GM23248 (cell line): Measurements from ENCODE around the gene UNC13A. TPM values are rescaled to one million over a fixed set of nuclear protein-coding genes. Genes with fewer than 3 reads are reported as not detected.

Experiments used
- DNase-seq: peaks from one replicate; pipeline ENCODE4 v3.0.0-alpha.2; 2015
- H2AFZ ChIP-seq: fragments of 200-600 bp; sonication (generic); 2 replicates; pipeline ENCODE4 v1.6.1; 2016; ENCODE audit warnings: antibody characterized with exemption
- H3F3A ChIP-seq: fragments of 200-600 bp; sonication (generic); 2 replicates; pipeline ENCODE4 v1.6.1; 2016; ENCODE audit warnings: mild to moderate bottlenecking, antibody characterized with exemption, mixed run types; ENCODE audit not compliant: insufficient read depth
- H3K27ac ChIP-seq: fragments of 200-600 bp; sonication (generic); 2 replicates; pipeline ENCODE4 v1.5.1; 2016; ENCODE audit warnings: mild to moderate bottlenecking
- H3K27me3 ChIP-seq: fragments of 200-600 bp; sonication (generic); replicated peaks from 2 replicates; pipeline ENCODE4 v1.6.1; 2016; ENCODE audit warnings: mild to moderate bottlenecking; ENCODE audit not compliant: insufficient read depth
- H3K36me3 ChIP-seq: fragments of 200-600 bp; sonication (generic); 2 replicates; pipeline ENCODE4 v1.6.1; 2016; ENCODE audit warnings: low read depth, mild to moderate bottlenecking
- H3K4me1 ChIP-seq: fragments of 200-600 bp; sonication (generic); 2 replicates; pipeline ENCODE4 v1.6.1; 2016; ENCODE audit warnings: mild to moderate bottlenecking; ENCODE audit not compliant: insufficient read depth
- H3K4me2 ChIP-seq: fragments of 200-600 bp; sonication (generic); one replicate; pipeline ENCODE4 v1.6.1; 2016; ENCODE audit warnings: mild to moderate bottlenecking; ENCODE audit not compliant: unreplicated experiment
- H3K4me3 ChIP-seq: fragments of 200-600 bp; sonication (generic); 2 replicates; pipeline ENCODE4 v1.5.1; 2016; ENCODE audit warnings: mild to moderate bottlenecking
- H3K79me2 ChIP-seq: fragments of 200-600 bp; sonication (generic); 2 replicates; pipeline ENCODE4 v1.6.1; 2016; ENCODE audit warnings: mild to moderate bottlenecking; ENCODE audit not compliant: insufficient read depth
- H3K9ac ChIP-seq: fragments of 200-600 bp; sonication (generic); 2 replicates; pipeline ENCODE4 v1.6.1; 2016; ENCODE audit warnings: mild to moderate bottlenecking
- H3K9me2 ChIP-seq: fragments of 200-600 bp; sonication (generic); 2 replicates; pipeline ENCODE4 v1.6.1; 2016; ENCODE audit warnings: mixed run types, mild to moderate bottlenecking, moderate library complexity; ENCODE audit not compliant: insufficient read depth
- H3K9me3 ChIP-seq: fragments of 200-600 bp; sonication (generic); one replicate; pipeline ENCODE4 v1.6.1; 2017; ENCODE audit warnings: low read depth
- H4K20me1 ChIP-seq: fragments of 200-600 bp; sonication (generic); 2 replicates; pipeline ENCODE4 v1.6.0; 2016; ENCODE audit not compliant: insufficient read depth
- EZH2 ChIP-seq: fragments of 200-600 bp; sonication (generic); IDR thresholded peaks from 2 replicates; pipeline ENCODE4 v1.6.1; 2018; ENCODE audit warnings: antibody characterized with exemption, mild to moderate bottlenecking; ENCODE audit not compliant: insufficient read depth, poor library complexity, severe bottlenecking
- EZH2phosphoT487 ChIP-seq: fragments of 200-600 bp; sonication (generic); IDR thresholded peaks from 2 replicates; pipeline ENCODE4 v1.6.1; 2018; ENCODE audit warnings: antibody characterized with exemption, moderate library complexity, mild to moderate bottlenecking, low read depth; ENCODE audit not compliant: insufficient read depth
- WGBS, 2 experiments: methylation state at CpG; one replicate each; pipeline ENCODE4 v1.1.6; 2015 to 2017; ENCODE audit warnings: low lambda C conversion rate in 2 of 2, low coverage in 1 of 2; ENCODE audit errors: missing lambda C conversion rate in 2 of 2; 5-methylcytosine and 5-hydroxymethylcytosine counted together
- in situ Hi-C: fragments of 300-500 bp; cut with MboI; formaldehyde crosslinking; loops from 2 replicates; pipeline ENCODE4 v1.15.0; 2020
- polyA plus RNA-seq: library from polyadenylated mRNA; unstranded; fragments of >200 nt; fragmentation: Nextera tagmentation; extraction: Ambion mirVana; gene quantifications from 2 replicates; pipeline ENCODE4 v1.2.1, GENCODE V29; 2016
- total RNA-seq: library from RNA; depleted of rRNA; stranded (reverse); fragments of >200 nt; shearing (Covaris generic); gene quantifications from 2 replicates; pipeline ENCODE4 v1.2.3, GENCODE V29; 2014

UNC13A gene
- total and polyA plus RNA-seq, 2 experiments from 2014 or later: 0.03 to 0.11 TPM

DNA sequence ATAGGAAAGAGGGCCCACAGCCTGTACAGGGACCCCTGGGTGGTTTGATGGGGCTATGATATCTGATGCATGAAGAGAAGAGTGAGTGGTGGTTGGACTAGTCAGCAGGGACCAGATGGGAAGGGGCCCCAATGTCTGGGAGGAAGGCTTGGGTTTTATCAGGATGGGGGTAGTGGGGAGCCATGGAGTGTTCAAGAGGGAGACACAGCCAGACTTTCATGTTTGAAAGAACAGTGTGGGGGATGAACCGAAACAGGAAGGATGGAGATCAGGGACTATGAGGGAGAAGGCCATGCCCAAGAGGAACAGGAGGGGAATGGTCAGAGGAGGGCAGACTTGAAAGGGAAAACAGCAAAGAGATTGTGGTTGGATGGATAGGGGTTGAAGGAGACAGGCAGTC is 63.1 kb downstream of the UNC13A start:
- Histone ChIP-seq H3K9me2 (no peaks in the 10 kb centered on the region), H3K27ac (no peak overlapping the region), H3K4me3 (no peak overlapping the region), H3K27me3 (no peaks in the 10 kb centered on the region), H3K9ac (no peak overlapping the region), H4K20me1 (no peaks in the 10 kb centered on the region), H3K4me1 (no peaks in the 10 kb centered on the region), H3K4me2 (no peak overlapping the region), H3K79me2 (no peaks in the 10 kb centered on the region), H3F3A (no peaks in the 10 kb centered on the region), H2AFZ (no peak overlapping the region), H3K36me3 (no peaks in the 10 kb centered on the region), H3K9me3 (no peaks in the 10 kb centered on the region)
- no peak for TF ChIP-seq EZH2phosphoT487
- no peak for TF ChIP-seq EZH2
- DNase-seq: no peak
- WGBS, 2 experiments: 33 to 50% methylated on average over 1 of the region's 1 CpG
- in situ Hi-C loops: no loop called here

DNA sequence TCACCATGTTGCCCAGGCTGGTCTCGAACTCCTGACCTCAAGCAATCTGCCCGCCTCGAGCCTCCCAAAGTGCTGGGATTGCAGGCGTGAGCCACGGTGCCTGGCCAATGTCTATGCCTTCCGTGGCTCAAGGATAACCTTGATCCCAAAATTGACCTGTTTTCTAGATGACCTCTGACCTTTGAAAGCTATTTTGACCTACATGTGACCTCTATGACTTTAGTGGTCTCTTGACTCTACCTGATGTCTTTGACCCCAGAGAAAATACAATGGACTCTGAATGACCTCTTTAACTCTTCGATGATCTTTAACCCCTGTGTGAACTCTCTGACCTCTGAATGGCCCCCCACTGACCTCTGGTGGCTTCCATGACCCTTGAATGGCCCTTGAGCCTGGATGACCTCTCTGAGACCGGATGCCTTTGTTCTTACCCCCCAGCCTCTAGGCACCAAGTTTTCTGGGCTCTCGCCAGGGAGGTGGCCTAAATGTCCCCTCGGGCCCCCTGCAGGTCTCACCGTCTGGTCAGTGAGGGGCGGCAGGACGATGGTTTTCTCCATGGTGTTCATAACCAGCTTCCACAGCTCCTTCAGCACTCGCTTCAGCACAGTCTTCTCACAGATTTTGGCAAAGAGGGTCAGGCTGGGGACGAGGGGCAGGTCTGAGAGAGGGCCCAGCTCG is 63.7 kb downstream of the UNC13A start:
- Histone ChIP-seq H3K4me2 (no peak overlapping the region), H4K20me1 (no peaks in the 10 kb centered on the region), H3F3A (no peaks in the 10 kb centered on the region), H3K79me2 (no peaks in the 10 kb centered on the region), H3K9ac (no peak overlapping the region), H3K4me3 (no peak overlapping the region), H3K9me3 (no peaks in the 10 kb centered on the region), H3K4me1 (no peaks in the 10 kb centered on the region), H3K27ac (no peak overlapping the region), H3K27me3 (no peaks in the 10 kb centered on the region), H3K9me2 (no peaks in the 10 kb centered on the region), H3K36me3 (no peaks in the 10 kb centered on the region), H2AFZ (no peak overlapping the region)
- no peak for DNase-seq
- in situ Hi-C loops: no loop called here
- no peak for TF ChIP-seq EZH2
- no peak for TF ChIP-seq EZH2phosphoT487
- WGBS, 2 experiments: 67 to 72% methylated on average over 15 to 16 of the region's 16 CpGs

GRCh38 chr19:17623224-17623935 is 64.8 kb downstream of the UNC13A start:
- Histone ChIP-seq H3K9me3 (no peaks in the 10 kb centered on the region), H3K36me3 (no peaks in the 10 kb centered on the region), H3K4me2 (no peak overlapping the region), H3K27me3 (no peaks in the 10 kb centered on the region), H3K79me2 (no peaks in the 10 kb centered on the region), H2AFZ (no peak overlapping the region), H3K9ac (no peak overlapping the region), H4K20me1 (no peaks in the 10 kb centered on the region), H3K4me3 (no peak overlapping the region), H3K9me2 (no peaks in the 10 kb centered on the region), H3F3A (no peaks in the 10 kb centered on the region), H3K27ac (no peak overlapping the region), H3K4me1 (no peaks in the 10 kb centered on the region)
- WGBS, 2 experiments: 74 to 77% methylated on average over 8 to 31 of the region's 31 CpGs
- in situ Hi-C loops: no loop called here
- no peak for DNase-seq
- no peak for TF ChIP-seq EZH2phosphoT487

GRCh38 chr19:17620696-17621095 is 67.5 kb downstream of the UNC13A start:
- Histone ChIP-seq H3K27me3 (peaks cover 3% of the 10 kb centered on the region; the same call in 1 of the 2 replicates), H3K9ac (no peak overlapping the region), H3F3A (no peaks in the 10 kb centered on the region), H3K4me1 (no peaks in the 10 kb centered on the region), H3K79me2 (no peaks in the 10 kb centered on the region), H4K20me1 (no peaks in the 10 kb centered on the region), H3K9me3 (no peaks in the 10 kb centered on the region), H3K4me3 (no peak overlapping the region), H3K27ac (no peak overlapping the region), H3K9me2 (no peaks in the 10 kb centered on the region), H2AFZ (no peak overlapping the region), H3K36me3 (no peaks in the 10 kb centered on the region), H3K4me2 (no peak overlapping the region)
- in situ Hi-C loops: no loop called here
- TF ChIP-seq EZH2 (no peak), EZH2phosphoT487 (no peak)
- 27% methylated on average over 1 of the region's 1 CpG for WGBS, 2 experiments
- no peak for DNase-seq
